HG03139 (cell line): ENCODE measurements around the gene IDH3B.
"Not testable (repeated sequence)": the region's sequence is repeated elsewhere in the genome, so short reads cannot be mapped to it uniquely, and the experiment has no call there.

Source experiments
- ATAC-seq: cut with Tn5 transposase; IDR thresholded peaks from one replicate; pipeline ENCODE4 v1.9.1; 2021; ENCODE audit not compliant: unreplicated experiment

Gene IDH3B

GRCh38 chr20:2663887-2664719 is at the start of gene IDH3B:
Gene IDH3B, minus strand, starts transcription at chr20:2664216. Its CDS starts 28 bp downstream, at chr20:2664188.
- ATAC-seq: peak; percentile 68

- ATAC-seq: no peak
Measured at GRCh38 chr20:2713285-2713684, 49.3 kb upstream of the IDH3B start.

- ATAC-seq: no peak
Measured at GRCh38 chr20:2709205-2709981, 45.4 kb upstream of the IDH3B start.

DNA sequence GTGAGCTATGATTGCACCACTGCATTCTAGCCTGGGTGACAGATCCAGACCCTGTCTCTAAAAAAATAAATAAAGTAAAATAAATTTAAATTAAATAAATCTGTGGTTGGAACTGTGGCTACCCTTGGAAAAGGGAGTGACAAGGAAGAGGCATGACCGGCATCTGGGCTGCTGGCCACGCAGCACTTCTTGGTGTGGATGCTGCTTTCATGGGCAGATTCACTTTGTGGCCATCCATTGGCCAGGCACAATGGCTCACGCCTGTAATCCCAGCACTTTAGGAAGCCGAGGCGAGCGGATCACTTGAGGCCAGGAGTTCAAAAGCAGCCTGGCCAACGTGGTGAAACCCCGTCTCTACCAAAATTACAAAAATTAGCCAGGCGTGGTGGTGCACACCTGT is 44.6 kb upstream of the IDH3B start:
- no peak for ATAC-seq

GRCh38 chr20:2708073-2708415 is 44.0 kb upstream of the IDH3B start:
- ATAC-seq: no peak

DNA sequence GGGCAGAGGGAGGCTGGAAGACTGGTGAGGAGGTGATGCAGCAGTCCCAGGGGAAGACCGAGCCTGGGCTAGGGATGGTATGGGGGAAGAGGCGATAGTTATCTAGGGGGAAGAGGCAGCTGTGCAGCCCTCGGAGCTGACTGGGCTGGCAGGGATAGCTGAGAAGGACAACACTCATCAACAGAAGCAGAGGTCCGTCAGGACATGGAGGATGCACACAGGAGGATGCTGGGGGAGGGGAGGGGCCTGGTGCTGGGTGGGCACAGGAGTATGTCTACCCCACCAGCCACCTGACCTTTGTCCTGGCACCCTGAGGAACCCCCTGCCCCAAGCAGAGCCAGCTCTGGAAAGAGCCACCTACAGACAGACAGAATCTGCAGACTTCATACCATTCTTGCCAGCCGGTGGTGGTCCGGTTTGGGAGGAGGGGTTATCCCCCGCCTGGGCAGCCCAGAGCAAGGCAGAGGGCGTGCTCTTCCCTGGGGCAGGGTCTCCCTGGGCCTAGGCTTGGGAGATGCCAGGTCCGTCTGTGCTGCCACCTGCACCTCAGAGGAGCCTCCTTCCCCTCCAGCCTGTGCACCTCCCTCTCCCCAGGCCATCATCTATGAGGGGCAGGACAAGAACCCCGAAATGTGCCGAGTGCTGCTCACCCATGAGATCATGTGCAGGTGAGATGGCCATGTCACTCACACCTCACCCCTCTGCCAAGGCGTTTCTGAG is 43.5 kb upstream of the IDH3B start:
- ATAC-seq: no peak

GRCh38 chr20:2706688-2707352 is 42.8 kb upstream of the IDH3B start:
- ATAC-seq: no peak

DNA sequence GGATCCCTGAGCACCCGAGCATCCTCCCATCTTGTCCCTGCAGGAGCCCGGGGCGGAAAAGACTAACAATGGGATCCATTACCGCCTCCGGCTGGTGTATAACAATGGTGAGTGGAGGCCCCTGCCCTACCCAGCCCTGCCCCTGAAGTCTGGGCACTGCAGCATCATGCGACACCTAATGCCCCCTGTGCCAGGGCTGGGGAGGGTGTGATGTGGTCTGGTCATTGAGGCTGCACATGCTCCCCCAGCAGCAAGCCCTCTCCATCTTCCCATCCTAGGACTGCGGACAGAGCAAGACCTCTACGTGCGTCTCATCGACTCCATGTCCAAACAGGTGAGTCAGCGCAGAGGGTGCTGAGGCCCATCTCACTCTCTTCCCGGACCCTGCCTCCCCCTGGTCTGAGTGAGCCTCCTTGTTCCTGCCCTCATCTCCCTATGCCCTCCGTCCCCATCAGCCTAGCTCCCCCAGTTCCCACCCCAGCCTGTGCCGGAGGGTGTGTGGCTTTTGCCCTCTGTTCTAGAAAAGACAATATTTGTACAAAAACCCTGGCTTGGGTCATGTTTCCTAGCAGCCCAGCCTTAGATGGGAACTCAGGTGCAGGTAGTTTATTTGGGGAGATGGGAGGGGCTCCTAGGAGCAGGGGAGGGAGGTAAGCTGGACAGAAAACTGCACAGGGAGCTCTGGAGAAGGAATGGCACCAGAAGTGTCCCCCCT is 42.1 kb upstream of the IDH3B start:
- ATAC-seq: no peak

- ATAC-seq: no peak
Measured at GRCh38 chr20:2703716-2704475, 39.9 kb upstream of the IDH3B start.

DNA sequence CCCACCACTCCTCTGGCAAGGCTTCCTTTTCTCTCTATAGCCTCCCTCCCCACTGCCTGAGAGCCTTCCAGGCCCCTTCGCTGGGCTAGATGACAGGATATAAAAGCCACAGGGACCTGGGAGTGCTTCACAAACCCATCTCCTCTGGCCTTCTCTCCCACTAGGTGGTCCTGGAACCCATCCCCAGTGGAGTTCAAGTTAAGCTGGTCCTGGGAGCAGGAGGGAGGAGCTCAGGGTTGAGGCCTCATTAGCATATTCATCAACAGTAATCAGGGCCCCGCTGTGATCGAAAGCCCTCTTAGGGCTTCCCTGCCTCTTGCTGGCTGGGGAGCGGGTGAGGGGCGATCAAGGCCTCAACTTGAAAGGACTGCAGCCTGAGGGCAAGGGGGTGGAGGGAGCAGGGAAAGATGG is 37.7 kb upstream of the IDH3B start:
- ATAC-seq: no peak

- no peak for ATAC-seq
Measured at GRCh38 chr20:2700913-2701620, 37.1 kb upstream of the IDH3B start.

- no peak for ATAC-seq
Measured at GRCh38 chr20:2699775-2700413, 35.9 kb upstream of the IDH3B start.

DNA sequence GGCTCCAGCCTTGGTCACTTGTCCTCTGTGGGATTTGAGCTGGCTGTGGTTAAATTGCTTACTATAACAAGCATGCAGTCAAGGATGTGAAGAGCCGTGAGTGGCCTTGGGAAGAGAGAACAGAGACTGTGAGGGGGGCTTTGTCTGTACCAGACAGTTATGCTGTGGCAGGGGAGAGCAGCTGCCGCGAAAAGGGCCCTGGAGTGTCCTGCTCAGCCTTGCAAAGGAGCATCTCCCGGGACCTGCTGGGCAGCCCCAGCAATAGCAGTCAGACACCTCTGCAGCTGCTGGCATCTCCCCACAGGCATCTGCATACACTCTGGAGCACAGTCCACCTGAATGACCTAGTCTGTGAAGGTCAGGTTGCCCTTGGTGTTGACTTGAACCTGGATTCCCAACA is 34.9 kb upstream of the IDH3B start:
- ATAC-seq: no peak

GRCh38 chr20:2698186-2698817 is 34.3 kb upstream of the IDH3B start:
- ATAC-seq: no peak

DNA sequence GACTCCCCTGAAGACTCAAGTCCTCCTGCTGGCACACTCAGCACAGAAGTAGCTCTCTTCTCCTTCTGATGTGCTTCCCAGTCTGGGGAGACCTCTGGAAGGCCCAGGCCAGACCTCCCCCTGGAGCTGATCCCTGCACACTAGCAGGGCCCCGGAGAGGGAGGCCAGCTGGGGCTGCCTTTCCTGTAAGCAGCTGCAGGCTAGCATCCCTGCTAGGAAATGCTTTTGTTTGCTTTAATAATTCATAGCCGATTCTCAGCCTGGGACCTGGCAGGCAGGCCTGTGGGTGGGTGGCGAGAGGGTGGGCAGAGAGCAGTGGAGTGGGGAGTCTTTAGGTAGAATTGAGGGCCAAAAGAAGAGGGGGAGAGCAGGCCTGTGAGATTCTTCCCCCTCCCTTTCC is 33.8 kb upstream of the IDH3B start:
- no peak for ATAC-seq

DNA sequence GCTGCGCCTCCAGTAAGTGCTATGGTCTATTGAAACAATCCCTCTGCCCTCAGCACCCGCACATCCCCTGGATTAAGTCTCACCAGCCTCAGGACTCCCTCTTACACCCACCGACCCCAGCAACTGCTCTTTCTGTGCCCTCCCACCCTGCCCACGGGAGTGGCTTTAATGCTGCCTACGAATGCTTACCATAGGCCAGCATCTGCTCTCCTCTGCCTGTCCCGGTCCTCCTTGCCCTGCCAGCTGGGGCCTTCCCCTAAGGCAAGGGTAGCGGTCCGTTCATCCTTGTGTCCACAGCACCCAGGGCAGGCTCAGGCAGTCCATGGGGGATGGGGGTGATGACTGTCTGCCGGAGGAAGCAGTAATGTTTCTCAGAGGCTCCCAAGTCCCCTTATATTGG is 32.6 kb upstream of the IDH3B start:
- ATAC-seq: no peak

- not testable (repeated sequence) for ATAC-seq
Measured at GRCh38 chr20:2695984-2696525, 32.0 kb upstream of the IDH3B start.
